ENCODE measurements around the gene SEC22B.
"Not testable (repeated sequence)": the region's sequence is repeated elsewhere in the genome, so short reads cannot be mapped to it uniquely, and the experiment has no call there.

SEC22B gene

DNA sequence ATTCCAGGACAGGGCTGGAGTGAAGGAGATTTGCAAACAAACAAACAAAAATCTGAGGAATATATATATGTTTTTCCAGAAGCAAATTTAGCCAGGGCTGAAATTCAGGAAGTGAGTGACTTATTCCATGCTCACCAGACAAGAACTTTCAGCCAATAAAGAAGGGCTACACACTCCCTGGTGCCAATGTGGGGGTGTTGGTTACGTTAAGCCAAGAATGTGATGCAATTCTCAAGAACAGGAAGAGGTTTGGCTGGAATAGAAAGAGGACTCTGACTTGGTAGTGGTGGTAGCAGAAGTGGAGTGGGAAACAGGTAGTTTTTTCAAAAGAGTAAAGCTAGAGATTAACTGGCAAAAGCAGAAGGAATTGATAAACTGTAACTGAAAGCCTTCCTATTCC lies 31.7 kb downstream of the SEC22B start:
- DNase-seq = not testable (repeated sequence)

DNA sequence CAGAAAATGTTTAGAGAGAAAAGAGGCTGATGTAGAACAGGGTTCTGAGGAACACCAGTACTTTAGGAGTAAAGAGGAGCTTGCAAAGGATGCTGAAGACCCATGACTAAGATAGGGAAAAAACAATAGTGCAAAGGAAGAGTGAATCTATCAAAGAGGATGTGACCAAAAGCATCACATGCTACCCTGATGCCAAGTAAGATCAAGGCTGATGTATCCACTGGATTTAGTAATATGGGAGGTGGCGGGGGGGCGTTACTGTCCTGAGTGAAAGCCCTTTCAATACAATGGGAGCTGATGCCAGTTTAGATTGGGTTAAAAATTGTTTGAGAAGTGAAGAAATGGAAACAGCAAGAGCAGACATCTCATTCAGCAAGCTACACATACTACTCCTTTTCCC lies 32.2 kb downstream of the SEC22B start:
- not testable (repeated sequence) for DNase-seq

DNA sequence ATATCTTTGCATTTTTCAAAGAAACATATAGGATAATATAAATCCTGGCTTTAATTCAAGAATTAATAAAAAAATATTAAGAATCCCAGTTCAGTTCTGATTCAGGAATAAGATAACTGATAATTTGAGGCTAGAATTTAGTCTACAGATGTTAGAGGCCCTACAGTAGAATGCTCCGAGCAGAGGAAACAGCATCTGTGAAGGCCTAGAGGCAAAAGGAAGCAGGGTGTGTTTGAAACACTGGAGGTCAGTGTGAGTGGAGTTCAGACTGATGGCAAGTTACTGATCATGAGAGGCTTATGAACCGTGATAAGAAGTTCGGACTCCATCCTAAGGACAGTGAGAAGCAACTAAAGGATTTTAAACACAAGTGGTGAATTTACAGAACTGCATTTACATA lies 33.0 kb downstream of the SEC22B start:
- not testable (repeated sequence) for DNase-seq

DNA sequence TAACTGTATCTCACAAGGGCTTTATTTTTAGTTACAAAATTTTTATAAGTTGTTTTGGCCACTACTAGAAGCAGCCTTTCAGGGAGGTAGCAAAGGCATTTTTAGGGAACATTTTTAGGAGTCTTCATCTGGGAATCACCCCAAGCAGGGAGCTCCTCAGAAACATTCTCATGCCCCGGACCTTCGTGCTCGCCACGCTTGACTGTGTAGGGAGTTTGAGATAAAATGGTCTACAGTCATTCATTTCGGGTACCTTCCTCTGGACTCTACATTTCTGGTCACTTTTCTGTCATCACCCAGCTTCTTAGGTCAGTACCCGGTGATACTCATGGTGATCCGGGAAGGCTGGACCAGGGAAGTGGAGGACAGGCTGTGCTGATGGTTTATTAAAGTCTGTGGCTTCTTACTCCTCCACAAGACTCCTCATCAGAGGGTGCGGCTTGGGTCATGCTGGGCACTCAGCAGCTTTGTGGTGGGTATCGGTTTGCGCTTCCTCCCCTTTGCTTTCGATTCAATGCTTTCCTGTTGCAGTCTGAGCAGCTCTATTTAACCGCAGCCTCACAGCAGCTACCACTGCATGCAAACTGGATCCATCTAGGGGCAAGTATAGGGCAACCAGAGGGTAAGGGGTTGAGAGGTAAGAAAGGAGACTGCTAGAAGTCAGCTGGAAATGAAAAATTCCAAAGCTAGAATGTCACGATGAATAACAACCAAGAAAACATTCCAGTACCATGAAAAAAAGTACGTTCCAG lies 33.6 kb downstream of the SEC22B start:
- peak; percentile 39 to 41 for DNase-seq

DNA sequence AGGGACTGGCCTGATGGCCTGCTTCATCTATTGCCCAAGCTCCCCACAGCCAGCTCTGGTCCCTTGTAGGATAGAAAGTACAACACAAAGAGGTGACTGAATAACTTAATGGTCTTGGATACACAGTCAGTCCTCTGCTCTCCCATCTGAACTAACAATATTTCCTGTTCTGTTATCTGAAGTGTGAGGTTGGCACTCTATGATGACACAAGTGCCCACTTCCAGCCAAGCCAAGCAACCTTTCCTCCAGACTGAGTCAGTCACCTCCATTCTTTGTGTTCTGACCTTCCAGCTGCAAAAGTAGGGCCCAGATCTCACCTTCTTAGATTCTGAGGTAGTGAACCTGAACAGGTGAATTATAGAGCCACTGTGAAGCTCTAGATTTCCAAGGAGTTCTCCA lies 34.5 kb downstream of the SEC22B start:
- not testable (repeated sequence) for DNase-seq

DNA sequence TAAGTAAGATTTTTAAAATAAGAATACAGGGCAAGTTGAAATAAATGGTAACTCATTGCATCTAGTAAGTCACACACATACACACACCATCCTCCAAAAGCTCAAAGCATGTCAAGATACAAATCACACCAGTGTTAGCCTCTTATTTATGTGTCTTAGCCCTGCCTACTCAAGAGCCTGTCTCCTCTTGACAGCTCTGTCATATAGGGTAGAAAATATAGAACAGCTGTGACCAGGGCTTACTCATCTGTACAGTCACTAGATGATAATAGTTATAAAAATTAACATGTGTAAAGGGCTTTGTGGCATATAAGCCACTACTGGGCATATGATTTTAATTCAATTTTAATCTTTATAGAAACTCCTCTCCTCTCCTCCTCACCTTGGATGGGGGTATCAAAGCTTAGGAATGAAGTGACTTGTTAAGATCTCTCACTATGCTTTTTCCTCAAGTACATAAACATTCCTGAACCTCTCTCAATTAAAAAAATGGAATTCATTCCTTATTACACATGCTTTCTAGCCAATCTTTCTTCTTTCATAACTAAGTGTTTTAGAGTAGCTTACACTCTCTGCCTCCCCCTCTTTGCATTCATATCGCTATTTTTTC lies 35.6 kb downstream of the SEC22B start:
- DNase-seq = not testable (repeated sequence)

DNA sequence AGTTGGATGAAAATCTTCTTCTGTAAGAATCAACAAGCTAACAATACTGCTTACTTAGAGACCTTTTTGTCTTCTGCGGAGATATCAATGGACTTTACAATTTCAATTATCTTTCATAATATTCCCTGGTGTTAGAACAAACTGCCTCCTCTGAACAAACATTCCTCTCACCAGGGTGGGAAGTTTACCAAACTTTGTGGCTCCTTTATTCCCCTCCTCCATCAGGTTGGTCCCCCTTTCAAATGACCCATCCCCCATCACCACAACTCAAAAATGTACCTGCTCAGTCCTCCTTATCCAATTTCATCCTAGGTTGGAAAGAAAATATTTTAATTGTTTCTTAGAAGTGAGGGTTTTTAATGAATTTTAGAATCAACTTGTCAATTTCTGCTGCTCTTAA lies 40.2 kb downstream of the SEC22B start:
- DNase-seq = not testable (repeated sequence)

DNA sequence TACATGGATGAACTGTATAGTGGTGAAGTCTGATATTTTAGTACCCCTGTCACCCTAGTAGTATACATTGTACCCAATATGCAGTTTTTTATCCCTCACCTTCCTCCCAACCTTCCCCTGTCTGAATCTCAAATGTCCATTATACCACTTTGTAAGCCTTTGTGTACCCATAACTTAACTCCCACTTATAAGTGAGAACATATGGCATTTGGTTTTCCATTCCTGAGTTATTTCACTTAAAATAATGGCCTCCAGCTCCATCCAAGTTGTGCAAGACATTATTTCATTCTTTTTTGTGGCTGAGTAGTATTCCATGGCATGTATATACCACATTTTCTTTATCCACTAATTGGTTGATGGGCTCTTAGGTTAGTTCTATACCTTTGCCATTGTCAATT lies 42.4 kb downstream of the SEC22B start:
- not testable (repeated sequence) for DNase-seq

DNA sequence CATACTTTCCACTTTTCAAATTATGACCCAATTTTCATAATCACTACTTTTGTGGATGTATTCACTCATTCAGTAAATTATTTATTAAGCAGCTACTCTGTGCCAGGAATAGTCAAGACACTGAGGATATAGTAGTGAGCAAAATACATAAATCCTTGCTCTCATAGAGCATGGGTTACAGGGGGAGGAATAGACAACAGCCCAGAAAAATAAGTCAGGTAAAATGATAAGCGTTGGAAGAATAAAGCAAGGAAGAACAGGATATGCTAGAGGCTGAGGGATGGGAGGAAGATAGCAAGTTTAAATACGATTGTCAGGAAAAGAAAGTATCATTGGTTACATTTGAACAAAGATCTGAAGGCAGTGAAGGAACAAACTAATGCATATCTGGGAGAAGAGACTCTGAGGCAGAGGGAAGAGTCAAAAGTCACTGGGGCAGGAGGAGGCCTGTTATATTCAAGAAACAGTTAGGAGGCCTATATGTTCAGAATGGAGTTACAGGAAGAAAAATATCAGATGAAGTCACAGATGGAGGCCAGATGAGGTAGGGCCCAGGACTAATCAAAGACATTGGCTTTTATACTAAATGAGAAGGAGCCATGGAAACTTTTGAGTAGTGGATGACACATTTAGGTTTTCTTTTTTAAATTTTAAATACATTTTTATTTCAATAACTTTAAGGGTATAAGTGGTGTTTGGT lies 42.9 kb downstream of the SEC22B start:
- DNase-seq = no peak

DNA sequence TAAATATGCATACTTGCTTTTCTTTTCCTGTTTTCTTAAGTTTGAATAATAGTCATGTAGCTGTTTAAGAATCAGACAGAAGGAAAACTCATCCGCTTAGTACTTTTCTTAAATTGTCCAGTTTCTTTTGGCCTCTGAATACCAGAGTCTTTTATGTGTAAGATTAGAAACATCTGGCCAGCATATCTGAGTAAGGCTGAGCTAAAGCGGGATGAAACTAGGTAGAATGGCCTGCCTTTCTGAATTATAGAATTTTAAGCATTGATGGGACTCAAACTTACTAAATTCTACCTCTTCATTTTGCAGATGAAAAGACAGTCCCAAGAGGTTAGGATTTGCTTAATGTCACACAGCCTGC lies 43.9 kb downstream of the SEC22B start:
- not testable (repeated sequence) for DNase-seq

DNA sequence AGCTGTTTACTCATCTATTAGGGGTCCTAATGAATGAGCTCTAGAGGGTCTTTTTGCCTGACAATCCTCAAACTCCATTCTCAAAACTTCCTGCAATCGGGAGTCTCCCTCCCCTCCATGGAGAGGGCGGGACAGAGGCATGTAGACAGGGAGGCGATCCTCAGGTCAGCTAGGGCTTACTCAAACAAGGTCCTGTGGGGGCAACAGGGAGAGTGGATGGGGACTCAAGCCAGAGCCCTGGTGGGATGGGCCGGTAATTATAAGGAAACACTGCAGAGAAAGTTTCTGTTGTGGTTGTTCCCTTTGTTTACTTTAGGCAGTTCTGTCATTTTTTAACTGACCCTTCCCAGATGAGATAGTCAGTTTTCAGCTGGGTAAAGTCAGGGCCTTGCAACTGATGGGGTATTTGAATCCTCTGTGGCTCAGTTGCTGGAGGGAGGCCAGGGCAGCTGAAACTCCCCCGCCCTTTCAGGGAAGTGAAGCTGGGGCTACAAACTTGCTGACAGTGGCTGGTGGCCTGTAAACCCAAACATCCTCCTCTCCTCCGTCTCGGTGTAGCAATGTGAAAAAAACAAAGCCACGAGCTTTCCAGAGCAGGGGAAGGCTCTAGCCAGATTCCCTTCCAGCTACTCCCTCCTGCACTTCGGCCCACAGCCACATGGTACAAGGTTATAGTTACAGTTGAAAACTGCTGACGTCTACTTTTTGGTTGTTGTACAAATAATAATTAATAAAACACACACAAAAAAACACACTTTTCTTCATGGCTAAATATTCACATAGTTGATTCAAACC lies 44.5 kb downstream of the SEC22B start:
- DNase-seq = peak; percentile 18 to 29

DNA sequence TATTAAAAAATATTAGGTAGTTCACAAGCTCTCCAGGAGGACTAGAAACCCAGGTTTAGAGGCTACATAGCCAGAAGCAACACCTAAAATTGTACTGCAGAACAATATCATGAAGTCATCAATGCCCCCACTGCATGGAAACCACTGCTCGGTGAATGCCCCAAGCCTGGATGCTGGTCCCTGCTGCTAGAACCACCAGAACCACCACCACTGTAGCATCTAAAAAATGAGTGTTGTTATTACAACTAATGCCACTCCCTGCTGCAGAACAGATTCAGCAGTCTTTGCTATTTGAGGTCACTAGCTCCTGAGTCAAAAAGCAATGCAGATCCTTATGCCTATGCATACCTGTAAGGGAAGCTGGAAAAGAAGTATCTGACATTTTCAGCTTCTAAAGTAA lies 48.4 kb downstream of the SEC22B start:
- not testable (repeated sequence) for DNase-seq

DNA sequence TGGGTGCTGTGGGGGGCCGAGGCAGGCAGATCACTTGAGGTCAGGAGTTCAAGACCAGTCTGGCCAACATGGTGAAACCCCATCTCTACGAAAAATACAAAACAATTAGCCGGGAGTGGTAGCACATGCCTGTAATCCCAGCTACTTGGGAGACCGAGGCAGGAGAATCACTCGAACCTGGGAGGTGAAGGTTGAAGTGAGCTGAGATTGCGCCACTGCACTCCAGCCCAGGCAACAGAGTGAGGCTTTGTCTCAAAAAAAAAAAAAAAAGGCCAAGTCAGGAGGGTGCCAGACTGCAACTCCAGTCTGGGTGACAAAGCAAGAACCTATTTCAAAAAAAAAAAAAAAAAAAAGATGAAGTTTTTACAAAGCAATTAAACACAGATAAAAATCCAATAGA lies 50.1 kb downstream of the SEC22B start:
- not testable (repeated sequence) for DNase-seq

DNA sequence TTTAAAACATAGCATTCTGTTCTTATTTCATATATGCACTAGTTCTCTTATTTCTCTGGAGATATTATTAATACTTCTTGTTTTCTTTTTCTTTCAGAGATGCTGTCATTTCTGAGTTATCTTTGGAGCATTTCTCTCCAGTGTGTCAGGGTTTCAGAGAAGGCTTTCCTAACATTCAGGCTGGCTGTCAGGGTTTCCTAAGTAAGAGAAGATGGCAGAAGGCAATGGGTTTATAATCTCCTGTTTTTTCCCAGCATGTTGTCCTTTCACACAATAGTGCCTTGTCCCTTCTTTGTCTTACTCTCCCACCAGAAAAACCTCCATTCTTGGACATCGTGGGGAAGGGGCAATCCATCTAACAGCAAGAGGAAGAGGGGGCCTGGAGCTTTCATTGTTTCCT lies 51.7 kb downstream of the SEC22B start:
- not testable (repeated sequence) for DNase-seq

DNA sequence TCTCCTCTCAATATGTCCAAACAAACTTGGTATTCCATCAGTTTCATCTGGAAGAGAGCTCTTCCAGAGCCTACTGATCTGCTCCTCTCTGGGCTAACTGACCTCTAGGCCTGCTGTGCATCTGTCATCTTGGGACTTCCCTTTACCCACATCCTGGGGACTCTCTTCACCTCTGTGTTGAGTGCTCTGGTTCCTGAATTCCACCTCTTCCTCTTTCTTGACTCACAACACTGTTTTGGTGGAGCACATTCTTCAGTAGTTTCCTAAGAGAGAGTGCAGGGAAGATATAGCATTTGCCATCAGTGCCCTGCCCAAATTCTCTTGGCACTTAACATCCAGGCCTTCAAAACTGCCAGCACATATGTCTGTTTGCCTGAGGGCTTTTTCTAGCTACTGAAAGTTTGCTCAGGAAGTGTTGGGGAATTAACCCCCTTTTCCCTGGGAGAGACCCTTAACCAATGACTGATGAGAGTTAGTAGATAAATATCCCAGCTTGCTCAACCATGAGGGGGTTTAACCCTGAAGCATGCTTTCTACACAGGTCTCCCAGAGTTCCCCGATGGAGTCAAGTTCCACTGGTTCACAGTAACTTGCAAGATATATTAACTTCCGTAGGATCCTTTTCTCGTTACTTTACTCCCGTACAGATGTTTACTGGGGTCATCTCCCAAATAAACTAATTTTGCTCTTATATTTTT lies 52.4 kb downstream of the SEC22B start:
- peak; percentile 65 to 73 for DNase-seq

DNA sequence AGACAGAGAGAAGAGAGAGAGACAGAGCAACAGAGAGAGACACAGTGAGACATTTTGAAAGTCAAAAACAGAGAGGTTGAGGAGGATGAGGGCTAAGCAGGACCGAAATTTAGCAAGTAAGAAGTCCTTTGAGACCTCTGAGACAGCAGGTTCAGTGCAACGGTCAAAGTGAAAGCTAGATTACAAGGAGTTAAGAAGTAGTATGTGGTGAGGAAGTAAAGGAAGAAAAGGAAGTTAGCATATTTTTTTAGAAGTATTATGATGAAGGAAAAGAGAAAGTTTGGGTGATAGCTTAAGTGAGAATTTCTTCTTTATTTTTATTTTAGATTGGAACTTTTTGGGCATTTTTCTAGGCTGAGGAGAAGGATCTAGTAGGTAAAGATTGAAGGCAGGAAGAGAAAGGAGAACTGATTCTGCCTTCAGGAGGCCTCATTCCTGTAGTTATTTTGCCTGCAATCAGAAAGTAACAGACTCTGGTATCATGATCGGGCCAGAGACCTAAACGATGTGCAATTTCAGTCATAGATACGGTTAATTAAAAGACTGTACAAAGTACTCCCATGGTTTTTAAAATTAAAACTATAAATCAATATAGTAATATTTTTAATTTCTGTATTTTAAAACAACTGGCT lies 53.9 kb downstream of the SEC22B start:
- peak; percentile 61 to 66 for DNase-seq

DNA sequence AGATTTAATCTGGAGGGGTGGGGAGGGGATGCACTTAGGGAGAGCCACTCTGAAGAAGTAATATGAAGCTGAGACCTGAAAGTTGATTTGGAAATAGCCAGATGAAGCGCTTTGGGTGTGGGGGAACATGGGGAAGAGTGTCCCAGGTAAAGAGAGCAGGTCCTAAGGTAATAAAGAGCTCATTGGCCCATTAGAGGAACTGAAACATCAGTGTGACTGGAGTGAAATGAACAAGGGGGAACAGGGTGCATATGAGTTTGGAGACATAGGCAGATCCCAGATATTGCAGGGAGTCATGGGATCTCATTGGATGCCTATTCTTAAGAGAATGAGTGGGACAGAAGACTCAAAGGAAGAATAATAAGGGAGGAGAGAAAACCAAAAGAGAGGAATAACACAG lies 54.5 kb downstream of the SEC22B start:
- not testable (repeated sequence) for DNase-seq

DNA sequence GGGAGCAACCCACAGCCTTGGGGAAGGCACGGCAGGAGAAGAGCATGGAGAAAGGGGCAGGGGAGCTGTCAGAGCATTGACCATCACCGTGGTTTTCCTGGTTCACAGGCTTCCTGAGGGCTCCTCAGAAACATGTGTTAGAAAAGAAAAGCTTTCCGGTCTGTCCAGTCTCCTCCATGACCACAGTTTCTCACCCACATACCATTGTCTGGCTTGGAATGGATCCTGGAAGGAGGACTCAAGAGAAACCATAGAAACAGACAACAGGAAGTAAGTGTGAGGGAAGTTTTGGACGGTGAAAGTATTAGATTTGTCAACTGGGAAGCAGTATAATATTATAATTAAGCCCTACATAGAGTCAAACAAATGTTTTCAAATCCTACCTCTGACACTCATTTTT lies 55.8 kb downstream of the SEC22B start:
- DNase-seq = not testable (repeated sequence)

DNA sequence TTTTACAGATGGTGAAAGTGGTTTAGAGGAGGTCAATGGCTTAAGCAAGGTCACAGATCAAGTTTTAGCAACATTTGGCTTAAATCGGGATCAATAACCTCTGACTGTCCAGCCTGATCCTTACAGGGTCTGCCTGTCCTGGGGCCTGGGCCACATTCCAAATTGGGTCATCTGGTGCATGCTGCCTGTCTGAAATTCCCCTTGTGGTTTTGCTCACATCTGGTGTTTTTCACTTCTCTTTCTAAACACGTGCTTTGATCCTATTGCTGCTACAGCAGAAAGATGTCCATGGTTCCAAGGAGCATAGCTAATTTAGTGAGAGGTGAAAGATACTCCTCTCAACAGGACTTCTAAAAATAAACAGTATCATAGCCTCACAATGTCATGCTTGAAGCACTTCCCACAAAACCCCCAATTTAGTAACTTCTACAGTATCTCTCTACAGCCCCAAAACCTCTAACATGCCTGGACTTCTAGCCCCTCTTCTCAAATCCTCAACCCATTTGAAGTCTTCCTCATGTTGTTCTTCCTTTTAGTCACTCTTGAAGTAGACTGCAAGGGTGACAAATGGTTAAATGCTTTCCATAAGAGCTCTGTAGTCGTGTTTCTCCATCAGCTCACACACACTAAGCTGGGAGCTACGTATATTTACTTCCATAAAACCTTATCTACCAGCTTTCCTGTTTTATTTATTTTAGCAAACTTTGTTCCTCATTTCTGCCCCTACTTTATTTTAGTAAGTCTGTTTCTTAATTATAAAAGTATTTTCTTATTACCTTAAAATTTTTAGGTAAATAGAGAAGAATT lies 58.7 kb downstream of the SEC22B start:
- peak in 1 of 2 experiments; percentile 10 for DNase-seq

DNA sequence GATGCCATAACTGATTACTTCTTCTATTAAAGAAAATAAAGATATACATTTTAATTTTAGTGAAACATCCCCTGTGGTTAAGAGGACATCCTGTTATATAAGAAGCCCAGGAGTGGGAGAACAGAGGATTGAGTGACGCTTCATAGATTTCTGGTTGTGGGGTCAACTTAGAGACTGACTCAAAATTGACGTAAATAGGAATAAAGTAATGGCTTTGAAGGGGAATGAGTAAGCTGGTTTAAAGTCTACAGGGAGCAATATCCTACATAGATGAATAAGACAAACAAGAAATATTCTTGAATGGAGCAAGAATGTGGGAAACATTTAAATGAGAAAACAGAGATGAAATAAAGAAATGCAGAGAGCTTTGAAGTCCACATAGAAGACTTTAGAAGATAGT lies 60.2 kb downstream of the SEC22B start:
- not testable (repeated sequence) for DNase-seq

DNA sequence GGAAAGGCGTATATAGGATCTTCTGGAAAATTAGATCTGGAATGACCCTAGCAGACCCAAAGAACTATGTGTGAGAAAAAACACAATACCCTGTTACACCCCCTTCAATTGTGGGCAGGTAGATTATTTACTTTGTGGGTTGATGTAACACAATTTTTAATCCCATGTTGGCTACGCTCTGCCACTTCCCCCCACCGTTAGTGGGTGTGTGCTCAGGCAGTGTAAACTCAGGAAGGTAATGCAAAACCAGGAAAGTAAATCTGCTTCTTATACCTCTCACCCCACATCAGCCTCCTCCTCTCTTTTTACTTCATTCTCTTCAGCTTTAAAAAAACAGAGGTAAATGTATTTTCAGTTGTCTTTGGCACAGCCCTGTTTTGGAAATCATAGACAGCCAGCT lies 63.2 kb downstream of the SEC22B start:
- not testable (repeated sequence) for DNase-seq
